Activated naive CD4-positive, alpha-beta T cell treated with anti-CD3 and anti-CD28 coated beads for 36 hours (primary cell): ENCODE data around the gene EFNA3. TPM values are rescaled to one million over a fixed set of nuclear protein-coding genes. Genes with fewer than 3 reads are reported as not detected.

Source experiments
- CTCF ChIA-PET: fragments of 350-600 bp; sonication (Branson Sonifier 250); formaldehyde crosslinking; loops from one replicate; lab custom pipeline; 2021; ENCODE audit warnings: antibody characterized with exemption; lab: Charles Lee
- DNase-seq: peaks from one replicate; pipeline ENCODE4 v3.0.0-alpha.2; 2020
- H3K27ac Mint-ChIP-seq: one replicate; pipeline ENCODE4 v1.8.0; 2021; ENCODE audit warnings: mild to moderate bottlenecking, mixed read lengths
- H3K27me3 Mint-ChIP-seq: one replicate; pipeline ENCODE4 v1.8.0; 2021; ENCODE audit warnings: low read depth, mixed read lengths
- H3K36me3 Mint-ChIP-seq: one replicate; pipeline ENCODE4 v1.8.0; 2021; ENCODE audit warnings: low read depth, mixed read lengths
- H3K4me1 Mint-ChIP-seq: one replicate; pipeline ENCODE4 v1.8.0; 2021; ENCODE audit warnings: low read depth, mixed read lengths
- H3K4me3 Mint-ChIP-seq: one replicate; pipeline ENCODE4 v1.8.0; 2021; ENCODE audit warnings: mild to moderate bottlenecking, moderate library complexity, mixed read lengths
- H3K9me3 Mint-ChIP-seq: one replicate; pipeline ENCODE4 v1.8.0; 2021; ENCODE audit warnings: mixed read lengths
- intact Hi-C: fragments of 100-400 bp; cut with micrococcal nuclease; formaldehyde crosslinking; loops from one replicate; pipeline ENCODE4 v1.15.1; 2023
- total RNA-seq, 2 experiments: library from RNA; stranded (reverse); gene quantifications; one replicate each; pipeline ENCODE4 v1.2.3, GENCODE V29; 2021

EFNA3 gene
- total RNA-seq, 2 experiments from 2014 or later: 1.3 to 2.5 TPM

- H3K27me3 Mint-ChIP-seq: no peaks in the 10 kb centered on the region
- intact Hi-C loops: loop anchor here (1.0 kb wide), 1 partner anchor 76 kb away; no protein-coding TSS in a partner anchor
- H3K9me3 Mint-ChIP-seq: no peaks in the 10 kb centered on the region
- peaks cover 5% of the 10 kb centered on the region for H3K4me1 Mint-ChIP-seq
- H3K4me3 Mint-ChIP-seq: no peak overlapping the region
- peak; percentile 84 for DNase-seq
- no peak overlapping the region for H3K27ac Mint-ChIP-seq
- no peaks in the 10 kb centered on the region for H3K36me3 Mint-ChIP-seq
- CTCF ChIA-PET: interaction anchor here (0.5 to 6.8 kb wide), 43 partner anchors 9 to 877 kb away, joined by 3 to 234 read pairs (median 4); partner anchors contain the start of genes ADAM15, EFNA4, KRTCAP2 and SHC1
These were observed 12.7 kb downstream of the EFNA3 start for GRCh38 chr1:155091071-155092051.

- CTCF ChIA-PET: interaction anchor here (0.5 to 6.8 kb wide), 25 partner anchors 8 to 877 kb away, joined by 3 to 234 read pairs (median 4); partner anchors contain the start of genes ADAM15, KRTCAP2, SHC1 and SLC50A1
These were observed 13.5 kb downstream of the EFNA3 start for GRCh38 chr1:155092131-155092530.

GRCh38 chr1:155092641-155093040 lies 14.0 kb downstream of the EFNA3 start:
- Mint-ChIP-seq H3K36me3 (no peaks in the 10 kb centered on the region), H3K27me3 (no peaks in the 10 kb centered on the region), H3K9me3 (no peaks in the 10 kb centered on the region), H3K4me1 (peaks cover 5% of the 10 kb centered on the region), H3K27ac (no peak overlapping the region), H3K4me3 (no peak overlapping the region)
- CTCF ChIA-PET: interaction anchor here (0.9 to 6.8 kb wide), 6 partner anchors 42 to 101 kb away, joined by 3 to 234 read pairs (median 12); partner anchors contain the start of genes KRTCAP2, SLC50A1 and TRIM46
- intact Hi-C loops: no loop called here
- DNase-seq: no peak

More at GRCh38 chr1:155092131-155092530, 13.5 kb downstream of the EFNA3 start:
- H3K4me3 Mint-ChIP-seq: no peak overlapping the region
- no peaks in the 10 kb centered on the region for H3K36me3 Mint-ChIP-seq
- H3K27me3 Mint-ChIP-seq: no peaks in the 10 kb centered on the region
- H3K4me1 Mint-ChIP-seq: peaks cover 5% of the 10 kb centered on the region
- H3K9me3 Mint-ChIP-seq: no peaks in the 10 kb centered on the region
- no peak overlapping the region for H3K27ac Mint-ChIP-seq
- no peak for DNase-seq
- intact Hi-C loops: no loop called here

GRCh38 chr1:155093911-155094621 lies 15.4 kb downstream of the EFNA3 start:
- DNase-seq: no peak
- no peak overlapping the region for H3K4me3 Mint-ChIP-seq
- H3K27ac Mint-ChIP-seq: no peak overlapping the region
- intact Hi-C loops: loop anchor here (2.0 kb wide), 1 partner anchor 33 kb away; the partner anchor contains the start of gene EFNA1
- no peaks in the 10 kb centered on the region for H3K27me3 Mint-ChIP-seq
- H3K36me3 Mint-ChIP-seq: no peaks in the 10 kb centered on the region
- H3K9me3 Mint-ChIP-seq: no peaks in the 10 kb centered on the region
- CTCF ChIA-PET: interaction anchor here (1.9 to 6.8 kb wide), 3 partner anchors 55 to 78 kb away, joined by 5 to 234 read pairs (median 12); partner anchors contain the start of genes KRTCAP2 and TRIM46
- H3K4me1 Mint-ChIP-seq: peaks cover 5% of the 10 kb centered on the region

GRCh38 chr1:155094622-155094948 lies 15.9 kb downstream of the EFNA3 start:
- CTCF ChIA-PET: interaction anchor here (0.6 to 2.4 kb wide), 8 partner anchors 8 to 144 kb away, joined by 3 to 21 read pairs (median 4); partner anchors contain the start of gene KRTCAP2
- Mint-ChIP-seq H3K27me3 (no peaks in the 10 kb centered on the region), H3K4me1 (peaks cover 5% of the 10 kb centered on the region), H3K27ac (no peak overlapping the region), H3K4me3 (no peak overlapping the region), H3K36me3 (no peaks in the 10 kb centered on the region), H3K9me3 (no peaks in the 10 kb centered on the region)
- no peak for DNase-seq
- intact Hi-C loops: loop anchor here (2.0 kb wide), 1 partner anchor 32 kb away; the partner anchor contains the start of gene EFNA1

- Mint-ChIP-seq H3K4me3 (no peak overlapping the region), H3K36me3 (no peaks in the 10 kb centered on the region), H3K27ac (no peak overlapping the region), H3K9me3 (no peaks in the 10 kb centered on the region), H3K4me1 (no peaks in the 10 kb centered on the region), H3K27me3 (no peaks in the 10 kb centered on the region)
- intact Hi-C loops: no loop called here
- CTCF ChIA-PET: interaction anchor here (0.6 to 3.4 kb wide), 4 partner anchors 10 to 386 kb away, joined by 3 to 15 read pairs (median 8); partner anchors contain the start of genes KRTCAP2 and TRIM46
- no peak for DNase-seq
These were observed 20.7 kb downstream of the EFNA3 start for GRCh38 chr1:155099331-155099730.

GRCh38 chr1:155103325-155103724 lies 24.7 kb downstream of the EFNA3 start:
- no peaks in the 10 kb centered on the region for H3K36me3 Mint-ChIP-seq
- no peaks in the 10 kb centered on the region for H3K27me3 Mint-ChIP-seq
- no peaks in the 10 kb centered on the region for H3K9me3 Mint-ChIP-seq
- H3K27ac Mint-ChIP-seq: no peak overlapping the region
- CTCF ChIA-PET: interaction anchor here (0.7 to 1.4 kb wide), 2 partner anchors 18 to 69 kb away, joined by 3 to 6 read pairs; partner anchors contain the start of gene KRTCAP2
- intact Hi-C loops: no loop called here
- H3K4me3 Mint-ChIP-seq: no peak overlapping the region
- no peaks in the 10 kb centered on the region for H3K4me1 Mint-ChIP-seq
- no peak for DNase-seq

- Mint-ChIP-seq H3K4me1 (no peaks in the 10 kb centered on the region), H3K27me3 (no peaks in the 10 kb centered on the region), H3K9me3 (no peaks in the 10 kb centered on the region), H3K27ac (no peak overlapping the region), H3K4me3 (no peak overlapping the region), H3K36me3 (no peaks in the 10 kb centered on the region)
- intact Hi-C loops: no loop called here
- DNase-seq: no peak
- CTCF ChIA-PET: interaction anchor here (0.6 to 1.6 kb wide), 4 partner anchors 10 to 26 kb away, joined by 3 to 4 read pairs (median 3); no protein-coding TSS in a partner anchor
These were observed 26.2 kb downstream of the EFNA3 start for GRCh38 chr1:155104605-155105534.

- H3K27me3 Mint-ChIP-seq: no peaks in the 10 kb centered on the region
- no peaks in the 10 kb centered on the region for H3K9me3 Mint-ChIP-seq
- DNase-seq: no peak
- CTCF ChIA-PET: interaction anchor here (0.6 to 1.6 kb wide), 5 partner anchors 10 to 472 kb away, joined by 3 to 4 read pairs (median 3); no protein-coding TSS in a partner anchor
- no peak overlapping the region for H3K27ac Mint-ChIP-seq
- no peak overlapping the region for H3K4me3 Mint-ChIP-seq
- H3K36me3 Mint-ChIP-seq: no peaks in the 10 kb centered on the region
- intact Hi-C loops: no loop called here
- H3K4me1 Mint-ChIP-seq: no peaks in the 10 kb centered on the region
These were observed 27.0 kb downstream of the EFNA3 start for GRCh38 chr1:155105604-155106011.

- Mint-ChIP-seq H3K27ac (no peak overlapping the region), H3K27me3 (no peaks in the 10 kb centered on the region), H3K9me3 (no peaks in the 10 kb centered on the region), H3K4me3 (no peak overlapping the region), H3K4me1 (no peaks in the 10 kb centered on the region), H3K36me3 (no peaks in the 10 kb centered on the region)
- intact Hi-C loops: no loop called here
- CTCF ChIA-PET: interaction anchor here (0.6 to 1.3 kb wide), 6 partner anchors 11 to 112 kb away, joined by 3 to 5 read pairs (median 3); no protein-coding TSS in a partner anchor
- DNase-seq: no peak
These were observed 28.2 kb downstream of the EFNA3 start for GRCh38 chr1:155106862-155107261.
